Spleen (tissue), 11 donors: Measurements from ENCODE around the gene ABCC1. TPM values are rescaled to one million over a fixed set of nuclear protein-coding genes. Genes with fewer than 3 reads are reported as not detected.

Source experiments
- DNase-seq: peaks from one replicate; pipeline ENCODE4 v3.0.0-alpha.2; 2020
- H3K27ac ChIP-seq, 8 donors: fragments of 200-600 bp; sonication (generic) in 7 of 8; 1 replicate in 4 of 8; 2 replicates in 4 of 8; pipeline versions ENCODE4 v1.5.0 to v1.8.0; 2016 to 2021; ENCODE audit warnings: inconsistent platforms in 4 of 8, mild to moderate bottlenecking in 4 of 8, moderate library complexity in 1 of 8
- H3K27me3 ChIP-seq, 7 donors: fragments of 200-600 bp; sonication (generic) in 6 of 7; replicated peaks in 1 of 7; 1 replicate in 4 of 7; 2 replicates in 3 of 7; pipeline versions ENCODE4 v1.5.0 to v1.8.0; 2016 to 2021; ENCODE audit warnings: inconsistent platforms in 3 of 7, mild to moderate bottlenecking in 1 of 7
- H3K36me3 ChIP-seq, 6 donors: fragments of 200-600 bp; sonication (generic) in 5 of 6; 1 replicate in 4 of 6; 2 replicates in 2 of 6; pipeline versions ENCODE4 v1.5.0 to v1.8.0; 2016 to 2021; ENCODE audit warnings: inconsistent platforms in 2 of 6
- H3K4me1 ChIP-seq, 6 donors: fragments of 200-600 bp; sonication (generic) in 5 of 6; 1 replicate in 3 of 6; 2 replicates in 3 of 6; pipeline versions ENCODE4 v1.5.0 to v1.8.0; 2016 to 2021; ENCODE audit warnings: inconsistent platforms in 3 of 6
- H3K4me3 ChIP-seq, 8 donors: fragments of 200-600 bp; sonication (generic) in 7 of 8; 1 replicate in 4 of 8; 2 replicates in 4 of 8; pipeline versions ENCODE4 v1.5.0 to v1.8.0; 2016 to 2021; ENCODE audit warnings: inconsistent platforms in 4 of 8, mild to moderate bottlenecking in 4 of 8, moderate library complexity in 2 of 8
- H3K9me3 ChIP-seq, 8 donors: fragments of 200-600 bp; sonication (generic) in 7 of 8; 1 replicate in 4 of 8; 2 replicates in 4 of 8; pipeline versions ENCODE4 v1.5.0 to v1.8.0; 2016 to 2021; ENCODE audit warnings: inconsistent platforms in 4 of 8
- POLR2A ChIP-seq, 3 donors: fragments of 450-650 bp; IDR thresholded peaks; one replicate each; pipeline ENCODE4 v1.5.1; 2017; ENCODE audit warnings: antibody characterized with exemption in 3 of 3, mild to moderate bottlenecking in 1 of 3
- POLR2AphosphoS5 ChIP-seq, 3 donors: sonication (generic); formaldehyde crosslinking; IDR thresholded peaks; one replicate each; pipeline ENCODE4 v1.5.1; 2017; ENCODE audit warnings: antibody characterized with exemption in 3 of 3
- WGBS, 5 donors: extraction: QIAGEN DNeasy Blood & Tissue Kit in 3 of 5; methylation state at CpG; one replicate each; pipeline versions ENCODE4 v1.1.5 to v1.1.7; 2013 to 2018; 5-methylcytosine and 5-hydroxymethylcytosine counted together
- intact Hi-C: fragments of 100-400 bp; cut with DNase I; formaldehyde crosslinking; loops from one replicate; pipeline ENCODE4 v1.15.0; 2023; ENCODE audit warnings: low total_unique reads
- polyA plus RNA-seq, 3 donors: library from polyadenylated mRNA; stranded (reverse); fragments of 200-250 nt; gene quantifications; one replicate each; pipeline ENCODE4 v1.2.1, GENCODE V29; 2013
- total RNA-seq, 7 donors: library from RNA; depleted of rRNA in 3 of 7; stranded (reverse); fragments of >200 nt in 3 of 7; fragmentation: NEBNext Ultra II Directional in 4 of 7; extraction: Animal tissue kit (Norgen Biotek cat#: 25700) in 4 of 7; gene quantifications; one replicate each; pipeline versions ENCODE4 v1.1.0 to v1.2.1, GENCODE V29; 2016 to 2021
- TF ChIP-seq, protein P1 (sequence below), 11 experiments: fragments of 200-600 bp in 7 of 11; fragments of 450-650 bp in 4 of 11; sonication (generic) in 4 of 11; IDR thresholded peaks in 8 of 11; conservative IDR thresholded peaks in 3 of 11; 1 replicate in 7 of 11; 2 replicates in 4 of 11; pipeline versions ENCODE4 v1.4.0 to v1.8.0; 2016 to 2021; ENCODE audit warnings: antibody characterized with exemption in 11 of 11, inconsistent platforms in 4 of 11, mild to moderate bottlenecking in 1 of 11
- donor health status: healthy with polysubstance abuse.
- donor health status: DM: no; HTN: no; CAD: no; lungs with moderate emphysema.
- donor health status: DM: no; HTN: no; CAD: no.
- donor health status: Bipolar disorder and iron deficiency.
- donor health status: healthy.
- donor health status: DM: no; HTN: no; CAD: no.
- donor health status: DM: yes; HTN: yes; CAD: no.

Gene ABCC1
- total and polyA plus RNA-seq, 10 donors = 7.8 to 65.7 (median 52.5) TPM

DNA sequence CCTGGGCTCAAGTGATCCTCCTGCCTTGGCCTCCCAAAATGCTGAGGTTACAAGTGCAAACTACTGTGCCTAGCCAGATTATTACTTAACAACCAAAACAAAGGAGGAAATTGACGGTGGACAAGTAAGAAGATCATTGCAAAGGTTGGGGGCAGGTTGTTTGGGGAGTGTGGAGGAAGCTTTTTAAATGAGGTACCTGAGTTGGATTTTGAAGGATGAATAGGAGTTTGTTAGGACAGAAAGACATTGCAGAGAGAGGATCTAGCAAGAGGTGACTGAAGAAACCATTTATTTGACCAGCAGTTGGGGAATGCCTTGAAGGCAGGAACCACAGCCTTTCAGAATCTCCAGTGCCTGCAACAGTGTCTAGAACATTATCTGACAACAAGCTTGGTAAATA is 51.3 kb downstream of the ABCC1 start:
- TF ChIP-seq POLR2AphosphoS5 (IDR thresholded peaks at IDR 0.05) = no peak
- TF ChIP-seq, protein P1, sequence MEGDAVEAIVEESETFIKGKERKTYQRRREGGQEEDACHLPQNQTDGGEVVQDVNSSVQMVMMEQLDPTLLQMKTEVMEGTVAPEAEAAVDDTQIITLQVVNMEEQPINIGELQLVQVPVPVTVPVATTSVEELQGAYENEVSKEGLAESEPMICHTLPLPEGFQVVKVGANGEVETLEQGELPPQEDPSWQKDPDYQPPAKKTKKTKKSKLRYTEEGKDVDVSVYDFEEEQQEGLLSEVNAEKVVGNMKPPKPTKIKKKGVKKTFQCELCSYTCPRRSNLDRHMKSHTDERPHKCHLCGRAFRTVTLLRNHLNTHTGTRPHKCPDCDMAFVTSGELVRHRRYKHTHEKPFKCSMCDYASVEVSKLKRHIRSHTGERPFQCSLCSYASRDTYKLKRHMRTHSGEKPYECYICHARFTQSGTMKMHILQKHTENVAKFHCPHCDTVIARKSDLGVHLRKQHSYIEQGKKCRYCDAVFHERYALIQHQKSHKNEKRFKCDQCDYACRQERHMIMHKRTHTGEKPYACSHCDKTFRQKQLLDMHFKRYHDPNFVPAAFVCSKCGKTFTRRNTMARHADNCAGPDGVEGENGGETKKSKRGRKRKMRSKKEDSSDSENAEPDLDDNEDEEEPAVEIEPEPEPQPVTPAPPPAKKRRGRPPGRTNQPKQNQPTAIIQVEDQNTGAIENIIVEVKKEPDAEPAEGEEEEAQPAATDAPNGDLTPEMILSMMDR (IDR thresholded peaks at IDR 0.05 in 8 of 11, conservative IDR thresholded peaks at IDR 0.05 in 3 of 11) = no peak
- no peak for TF ChIP-seq POLR2A (IDR thresholded peaks at IDR 0.05)
- intact Hi-C loops = no loop called here
- peaks cover 21 to 53% (median 32%) of the 10 kb centered on the region in 6 donors for H3K4me1 ChIP-seq
- no peak overlapping the region for H3K27ac ChIP-seq
- peaks cover 0 to 5% (median 0%) of the 10 kb centered on the region in 6 donors for H3K36me3 ChIP-seq
- 45 to 90% (median 68%) methylated on average over 1 of the region's 1 CpG for WGBS, 5 donors
- DNase-seq = no peak
- H3K4me3 ChIP-seq = no peak overlapping the region
- no peaks in the 10 kb centered on the region for H3K9me3 ChIP-seq
- H3K27me3 ChIP-seq = no peaks in the 10 kb centered on the region

DNA sequence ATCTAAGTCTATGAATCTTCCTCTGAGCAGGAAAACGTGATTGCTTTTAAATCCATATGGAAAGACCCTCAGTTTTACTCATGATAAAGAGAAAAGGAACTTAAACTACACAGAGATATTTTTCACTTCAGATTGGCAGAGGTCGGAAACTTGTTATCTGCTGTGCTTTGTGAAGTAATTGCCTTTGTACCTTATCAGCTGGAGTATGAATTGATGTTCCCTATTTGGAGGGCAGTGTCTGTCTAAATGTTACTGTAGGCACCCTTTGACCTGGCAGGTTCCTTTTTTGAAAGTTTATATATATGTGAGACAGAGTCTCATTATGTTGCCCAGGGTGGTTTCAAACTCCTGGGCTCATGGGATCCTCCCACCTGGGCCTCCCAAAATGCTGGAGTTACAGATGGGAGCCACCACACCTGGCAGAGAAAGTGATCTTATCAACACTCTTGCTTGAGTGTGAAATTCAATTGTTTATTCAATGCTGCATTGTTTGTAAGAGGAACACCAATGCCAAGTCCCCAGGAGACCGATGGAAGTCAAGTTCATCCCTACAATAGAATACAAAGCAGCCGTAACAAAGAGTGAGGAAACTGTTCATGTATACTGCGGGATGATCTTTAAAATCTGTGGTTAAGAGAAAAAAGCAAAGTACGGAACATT is 52.3 kb downstream of the ABCC1 start:
- Histone ChIP-seq H3K27ac (no peak overlapping the region), H3K27me3 (no peaks in the 10 kb centered on the region), H3K9me3 (no peaks in the 10 kb centered on the region), H3K4me3 (no peak overlapping the region), H3K36me3 (no peaks in the 10 kb centered on the region), H3K4me1 (peaks cover 16 to 53% (median 28%) of the 10 kb centered on the region in 6 donors)
- 48 to 75% (median 64%) methylated on average over 6 of the region's 6 CpGs for WGBS, 5 donors
- no peak for DNase-seq
- intact Hi-C loops = no loop called here
- TF ChIP-seq, protein P1 (IDR thresholded peaks at IDR 0.05 in 8 of 11, conservative IDR thresholded peaks at IDR 0.05 in 3 of 11) = no peak
- TF ChIP-seq POLR2A (IDR thresholded peaks at IDR 0.05) (no peak), POLR2AphosphoS5 (IDR thresholded peaks at IDR 0.05) (no peak)

DNA sequence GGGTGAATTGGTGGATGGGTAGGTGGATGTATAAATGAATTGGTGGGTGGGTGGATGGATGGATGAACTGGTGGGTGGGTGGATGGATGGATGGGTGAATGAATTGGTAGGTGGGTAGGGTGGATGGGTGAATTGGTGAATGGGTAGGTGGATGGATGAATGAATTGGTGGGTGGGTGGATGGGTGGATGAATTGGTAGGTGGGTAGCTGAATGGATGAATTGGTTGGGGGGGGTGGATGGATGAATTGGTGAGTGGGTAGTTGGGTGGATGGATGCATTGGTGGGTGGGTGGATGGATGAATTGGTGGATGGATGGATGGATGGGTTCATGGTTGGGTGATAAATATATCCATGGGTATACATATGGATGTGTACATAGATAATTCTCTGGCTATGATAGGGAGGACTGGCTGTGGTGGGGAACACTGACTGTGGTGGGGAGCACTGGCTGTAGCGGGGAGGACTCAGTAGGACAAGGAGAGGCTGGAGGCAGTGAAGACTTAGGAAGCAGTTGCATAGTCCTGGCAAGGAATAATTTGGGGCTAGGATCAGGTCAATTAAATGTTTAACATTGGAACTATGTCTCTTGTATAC is 54.4 kb downstream of the ABCC1 start:
- peaks cover 0 to 3% (median under 1%) of the 10 kb centered on the region in 6 donors for H3K36me3 ChIP-seq
- no peaks in the 10 kb centered on the region for H3K27me3 ChIP-seq
- no peak overlapping the region for H3K27ac ChIP-seq
- TF ChIP-seq, protein P1 (IDR thresholded peaks at IDR 0.05 in 8 of 11, conservative IDR thresholded peaks at IDR 0.05 in 3 of 11) = no peak
- TF ChIP-seq POLR2A (IDR thresholded peaks at IDR 0.05) = no peak
- TF ChIP-seq POLR2AphosphoS5 (IDR thresholded peaks at IDR 0.05) = no peak
- H3K4me1 ChIP-seq = peaks cover 6 to 53% (median 32%) of the 10 kb centered on the region in 6 donors
- intact Hi-C loops = no loop called here
- H3K4me3 ChIP-seq = no peak overlapping the region
- 0 to 100% (median 0%) methylated on average over 1 of the region's 1 CpG for WGBS, 5 donors
- H3K9me3 ChIP-seq = no peaks in the 10 kb centered on the region
- no peak for DNase-seq

DNA sequence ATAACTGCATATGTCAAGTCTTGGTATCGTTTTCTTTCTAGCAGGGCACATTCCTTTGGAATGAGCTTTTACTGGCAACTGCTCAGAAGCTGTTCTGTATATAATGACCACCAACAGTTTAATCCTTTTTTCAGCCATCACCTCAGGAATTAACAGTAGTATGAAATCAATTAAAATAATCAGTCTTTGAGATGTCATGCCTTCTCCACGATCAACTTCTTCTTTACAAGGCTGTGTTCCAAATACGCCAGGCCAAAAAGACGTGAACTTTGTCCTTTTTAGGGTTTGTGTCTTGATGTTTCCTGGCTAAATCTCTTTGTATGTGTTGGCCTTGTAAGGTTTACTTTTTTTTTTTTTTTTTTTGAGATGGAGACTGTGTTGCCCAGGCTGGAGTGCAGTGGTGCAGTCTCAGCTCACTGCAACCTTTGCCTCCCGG is 54.9 kb downstream of the ABCC1 start:
- Histone ChIP-seq H3K4me1 (peaks cover 1 to 53% (median 31%) of the 10 kb centered on the region in 6 donors), H3K27ac (no peak overlapping the region), H3K36me3 (peaks cover 0 to 8% (median 4%) of the 10 kb centered on the region in 6 donors), H3K4me3 (no peak overlapping the region), H3K9me3 (no peaks in the 10 kb centered on the region), H3K27me3 (no peaks in the 10 kb centered on the region)
- intact Hi-C loops = no loop called here
- no peak for TF ChIP-seq POLR2A (IDR thresholded peaks at IDR 0.05)
- no peak for TF ChIP-seq POLR2AphosphoS5 (IDR thresholded peaks at IDR 0.05)
- WGBS, 5 donors = 75 to 91% (median 76%) methylated on average over 5 of the region's 5 CpGs
- DNase-seq = no peak
